HCT116 (cell line): Measurements from ENCODE around the gene SPIC. TPM values are rescaled to one million over a fixed set of nuclear protein-coding genes. Genes with fewer than 3 reads are reported as not detected.

Experiments used
- ATAC-seq: fragments of 200-7000 bp; cut with Tn5 transposase; 2 replicates; pipeline ENCODE4 v1.9.1; 2020; ENCODE audit warnings: mild to moderate bottlenecking, moderate library complexity
- BruUV-seq: library from RNA; stranded (reverse); fragments of 400-500 nt; replicated peaks from 2 replicates; lab custom pipeline; 2021; lab: Mats Ljungman, UMichigan
- CTCF ChIA-PET: fragments of 300-600 bp; sonication (Branson Sonifier 250); formaldehyde crosslinking; loops from one replicate; lab custom pipeline; 2021; ENCODE audit warnings: antibody characterized with exemption; lab: Charles Lee
- POLR2A ChIA-PET: fragments of 300-600, 350-600 bp; sonication (Branson Sonifier 250); formaldehyde crosslinking; loops from one replicate; lab custom pipeline; 2021; ENCODE audit warnings: antibody characterized with exemption; lab: Charles Lee
- RAD21 ChIA-PET, 2 experiments: fragments of 300-600 bp; sonication (Branson Sonifier 250); formaldehyde crosslinking; loops; one replicate each; lab custom pipeline; 2023; ENCODE audit warnings: low total read pairs in 2 of 2; ENCODE audit not compliant: uncharacterized antibody in 2 of 2, unreplicated experiment in 2 of 2, low non-redundant PET in 1 of 2; lab: Charles Lee
- DNase-seq: peaks from one replicate; pipeline ENCODE4 v3.0.0-alpha.2; 2010; ENCODE audit warnings: low read depth, low spot score
- H2AFZ ChIP-seq: fragments of 200-600 bp; shearing (Covaris generic), sonication (generic); 2 replicates; pipeline ENCODE4 v1.6.1; 2017; ENCODE audit warnings: low read depth, mixed run types, mixed read lengths, antibody characterized with exemption, low read length; ENCODE audit not compliant: poor library complexity, severe bottlenecking
- H3K27ac ChIP-seq: 2 replicates; pipeline ENCODE4 v1.5.1; 2012; ENCODE audit warnings: low read depth, low read length
- H3K27me3 ChIP-seq: fragments of 200-600 bp; sonication (generic); 2 replicates; pipeline ENCODE4 v1.6.1; 2016; ENCODE audit warnings: mixed run types, low read length, mixed read lengths; ENCODE audit not compliant: insufficient read depth
- H3K36me3 ChIP-seq, 2 experiments: fragments of 200-500 bp in 1 of 2; fragments of 200-600 bp in 1 of 2; sonication (Bioruptor generic) in 1 of 2; sonication (generic) in 1 of 2; 2 replicates each; pipeline versions ENCODE4 v1.5.1 to v1.6.1; 2014 to 2016; ENCODE audit warnings: low read length in 2 of 2, inconsistent platforms in 1 of 2, mixed read lengths in 1 of 2, mixed run types in 1 of 2; ENCODE audit not compliant: insufficient read depth in 2 of 2, control insufficient read depth in 1 of 2
- H3K4me1 ChIP-seq, 2 experiments: fragments of 200-600 bp in 1 of 2; sonication (generic) in 1 of 2; 2 replicates each; pipeline versions ENCODE4 v1.5.1 to v1.6.1; 2012 to 2017; ENCODE audit warnings: low read length in 2 of 2, inconsistent platforms in 1 of 2, mild to moderate bottlenecking in 1 of 2, mixed read lengths in 1 of 2, mixed run types in 1 of 2, moderate library complexity in 1 of 2; ENCODE audit not compliant: insufficient read depth in 2 of 2, control insufficient read depth in 1 of 2
- H3K4me2 ChIP-seq: fragments of 200-600 bp; sonication (generic); 2 replicates; pipeline ENCODE4 v1.6.1; 2017; ENCODE audit warnings: mixed run types, low read length, mixed read lengths
- H3K4me3 ChIP-seq, 2 experiments: fragments of 200-600 bp in 1 of 2; sonication (generic) in 1 of 2; replicated peaks in 1 of 2; 2 replicates each; pipeline ENCODE4 v1.5.1; 2011 to 2016; ENCODE audit warnings: low read length in 2 of 2, control low read depth in 1 of 2, low read depth in 1 of 2, mild to moderate bottlenecking in 1 of 2, mixed read lengths in 1 of 2, mixed run types in 1 of 2
- H3K79me2 ChIP-seq: fragments of 200-600 bp; sonication (generic); 2 replicates; pipeline ENCODE4 v1.6.1; 2017; ENCODE audit warnings: mild to moderate bottlenecking, mixed run types, low read length, moderate library complexity, mixed read lengths; ENCODE audit not compliant: insufficient read depth
- H3K9ac ChIP-seq: fragments of 200-600 bp; sonication (generic); 2 replicates; pipeline ENCODE4 v1.6.1; 2016; ENCODE audit warnings: low read length, mixed read lengths
- H3K9me2 ChIP-seq: fragments of 200-600 bp; sonication (generic), shearing (Covaris generic); 2 replicates; pipeline ENCODE4 v1.6.1; 2017; ENCODE audit warnings: mixed run types, mild to moderate bottlenecking, moderate library complexity; ENCODE audit not compliant: insufficient read depth
- H3K9me3 ChIP-seq, 2 experiments: fragments of 200-500 bp in 1 of 2; fragments of 200-600 bp in 1 of 2; sonication (Bioruptor generic) in 1 of 2; sonication (generic) in 1 of 2; 2 replicates each; pipeline ENCODE4 v1.6.1; 2014 to 2017; ENCODE audit warnings: low read length in 2 of 2, mixed read lengths in 2 of 2, inconsistent platforms in 1 of 2, low read depth in 1 of 2, mild to moderate bottlenecking in 1 of 2, mixed run types in 1 of 2, moderate library complexity in 1 of 2; ENCODE audit not compliant: control insufficient read depth in 1 of 2, insufficient read depth in 1 of 2
- H4K20me1 ChIP-seq: fragments of 200-600 bp; sonication (generic), shearing (Covaris generic); 2 replicates; pipeline ENCODE4 v1.6.1; 2017; ENCODE audit warnings: mixed run types, mild to moderate bottlenecking, moderate library complexity; ENCODE audit not compliant: insufficient read depth
- EZH2phosphoT487 ChIP-seq: fragments of 200-600 bp; IDR thresholded peaks from 2 replicates; pipeline ENCODE4 v1.6.1; 2018; ENCODE audit warnings: antibody characterized with exemption, borderline replicate concordance
- FOSL1 ChIP-seq: IDR thresholded peaks from 2 replicates; pipeline ENCODE4 v1.6.1; 2012; ENCODE audit warnings: low read depth
- SIN3A ChIP-seq: IDR thresholded peaks from 2 replicates; pipeline ENCODE4 v1.6.1; 2012; ENCODE audit warnings: low read depth
- SP1 ChIP-seq: IDR thresholded peaks from 2 replicates; pipeline ENCODE4 v1.6.1; 2012; ENCODE audit warnings: low read depth
- intact Hi-C: fragments of 100-400 bp; cut with micrococcal nuclease; formaldehyde crosslinking; loops from 2 replicates; pipeline ENCODE4 v1.10.0; 2022
- total RNA-seq: library from RNA; stranded (reverse); gene quantifications from one replicate; pipeline ENCODE4 v1.2.1, GENCODE V29; 2021; ENCODE audit not compliant: unreplicated experiment
- TF ChIP-seq, protein P1 (sequence below): IDR thresholded peaks from 2 replicates; pipeline ENCODE4 v1.6.1; 2012
- TF ChIP-seq, protein P2 (sequence below), 3 experiments: fragments of 200-600 bp in 1 of 3; sonication (generic) in 1 of 3; IDR thresholded peaks in 2 of 3; conservative IDR thresholded peaks in 1 of 3; 2 replicates each; pipeline ENCODE4 v1.5.1; 2012 to 2017; ENCODE audit warnings: low read depth in 2 of 3, low read length in 2 of 3, antibody characterized with exemption in 1 of 3, borderline replicate concordance in 1 of 3, control low read depth in 1 of 3, mild to moderate bottlenecking in 1 of 3, mixed read lengths in 1 of 3, mixed run types in 1 of 3, moderate library complexity in 1 of 3; ENCODE audit not compliant: insufficient read depth in 1 of 3

Gene SPIC
- total RNA-seq, 1 experiment from 2014 or later, result not detected

DNA sequence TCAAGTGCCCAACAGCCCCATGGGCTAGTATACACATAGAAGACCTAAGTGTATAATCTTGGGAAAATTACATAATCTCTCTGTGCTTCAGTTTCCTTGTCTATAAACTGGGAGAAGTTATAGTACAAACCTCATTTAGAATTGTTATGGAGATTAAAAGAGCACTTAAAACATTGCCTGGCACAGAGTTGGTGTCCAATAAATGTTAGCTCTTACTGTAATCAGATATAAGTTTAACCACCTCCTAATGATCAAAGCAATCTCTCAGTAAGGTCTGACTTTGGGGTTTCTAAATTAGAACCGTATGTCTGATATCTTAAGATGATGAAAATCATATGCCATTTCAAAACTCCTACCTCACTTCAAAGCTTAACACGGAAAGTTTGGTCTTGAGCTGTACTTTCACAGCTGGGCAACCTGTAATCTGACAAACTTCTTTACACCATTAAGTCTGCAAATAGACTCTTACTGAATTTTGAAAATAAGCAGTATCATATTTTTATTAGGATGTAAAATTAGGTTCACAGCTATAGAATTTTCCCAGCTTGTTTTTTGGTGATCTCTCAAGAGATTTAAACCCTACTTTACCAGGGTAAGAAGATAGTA lies 61.0 kb downstream of the SPIC start:
- ATAC-seq, result no peak
- intact Hi-C loops, result no loop called here
- Histone ChIP-seq H3K36me3 (no peaks in the 10 kb centered on the region), H3K27ac (no peak overlapping the region), H3K9me3 (no peaks in the 10 kb centered on the region), H3K9ac (no peak overlapping the region), H3K4me2 (no peak overlapping the region), H3K9me2 (no peaks in the 10 kb centered on the region), H3K79me2 (no peaks in the 10 kb centered on the region)
- no TSS peak for BruUV-seq
- RAD21 ChIA-PET, result no interaction called here
- CTCF ChIA-PET, result no interaction called here
- DNase-seq, result no peak
- POLR2A ChIA-PET, result no interaction called here
- TF ChIP-seq SP1, result no peak
- TF ChIP-seq, protein P1, sequence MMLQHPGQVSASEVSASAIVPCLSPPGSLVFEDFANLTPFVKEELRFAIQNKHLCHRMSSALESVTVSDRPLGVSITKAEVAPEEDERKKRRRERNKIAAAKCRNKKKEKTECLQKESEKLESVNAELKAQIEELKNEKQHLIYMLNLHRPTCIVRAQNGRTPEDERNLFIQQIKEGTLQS, result no peak
- TF ChIP-seq FOSL1, result no peak
- TF ChIP-seq, protein P2, sequence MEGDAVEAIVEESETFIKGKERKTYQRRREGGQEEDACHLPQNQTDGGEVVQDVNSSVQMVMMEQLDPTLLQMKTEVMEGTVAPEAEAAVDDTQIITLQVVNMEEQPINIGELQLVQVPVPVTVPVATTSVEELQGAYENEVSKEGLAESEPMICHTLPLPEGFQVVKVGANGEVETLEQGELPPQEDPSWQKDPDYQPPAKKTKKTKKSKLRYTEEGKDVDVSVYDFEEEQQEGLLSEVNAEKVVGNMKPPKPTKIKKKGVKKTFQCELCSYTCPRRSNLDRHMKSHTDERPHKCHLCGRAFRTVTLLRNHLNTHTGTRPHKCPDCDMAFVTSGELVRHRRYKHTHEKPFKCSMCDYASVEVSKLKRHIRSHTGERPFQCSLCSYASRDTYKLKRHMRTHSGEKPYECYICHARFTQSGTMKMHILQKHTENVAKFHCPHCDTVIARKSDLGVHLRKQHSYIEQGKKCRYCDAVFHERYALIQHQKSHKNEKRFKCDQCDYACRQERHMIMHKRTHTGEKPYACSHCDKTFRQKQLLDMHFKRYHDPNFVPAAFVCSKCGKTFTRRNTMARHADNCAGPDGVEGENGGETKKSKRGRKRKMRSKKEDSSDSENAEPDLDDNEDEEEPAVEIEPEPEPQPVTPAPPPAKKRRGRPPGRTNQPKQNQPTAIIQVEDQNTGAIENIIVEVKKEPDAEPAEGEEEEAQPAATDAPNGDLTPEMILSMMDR (IDR thresholded peaks at IDR 0.05 in 2 of 3, conservative IDR thresholded peaks at IDR 0.05 in 1 of 3; ENCODE audit: borderline replicate concordance in 1 of 3, insufficient read depth in 1 of 3, low read depth in 2 of 3, low read length in 2 of 3), result no peak
- no peak for TF ChIP-seq SIN3A
- TF ChIP-seq EZH2phosphoT487, result no peak
- TF ChIP-seq, all 23 proteins: peak for 0
- no peak overlapping the region for H3K4me3 ChIP-seq
- no peaks in the 10 kb centered on the region for H3K4me1 ChIP-seq
- H2AFZ ChIP-seq, result no peak overlapping the region
- H3K27me3 ChIP-seq, result no peaks in the 10 kb centered on the region
- no peaks in the 10 kb centered on the region for H4K20me1 ChIP-seq

Other genes with a start within 250 kb of the SPIC start
- 19.3 TPM for gene UTP20, start 195.2 kb upstream of the SPIC start, total RNA-seq
- gene ARL1, start 67.6 kb upstream of the SPIC start, total RNA-seq, result 76.0 TPM
- not detected for gene MYBPC1, start 119.6 kb downstream of the SPIC start, total RNA-seq
- gene CHPT1, start 222.3 kb downstream of the SPIC start, total RNA-seq, result 20.1 TPM